RKO (cell line): ENCODE measurements around the gene GMEB2.
"Not testable (repeated sequence)": the region's sequence is repeated elsewhere in the genome, so short reads cannot be mapped to it uniquely, and the experiment has no call there.

Experiments
- DNase-seq: peaks from one replicate; pipeline ENCODE4 v3.0.0-alpha.2; 2016; ENCODE audit warnings: low spot score

The GMEB2 gene

DNA sequence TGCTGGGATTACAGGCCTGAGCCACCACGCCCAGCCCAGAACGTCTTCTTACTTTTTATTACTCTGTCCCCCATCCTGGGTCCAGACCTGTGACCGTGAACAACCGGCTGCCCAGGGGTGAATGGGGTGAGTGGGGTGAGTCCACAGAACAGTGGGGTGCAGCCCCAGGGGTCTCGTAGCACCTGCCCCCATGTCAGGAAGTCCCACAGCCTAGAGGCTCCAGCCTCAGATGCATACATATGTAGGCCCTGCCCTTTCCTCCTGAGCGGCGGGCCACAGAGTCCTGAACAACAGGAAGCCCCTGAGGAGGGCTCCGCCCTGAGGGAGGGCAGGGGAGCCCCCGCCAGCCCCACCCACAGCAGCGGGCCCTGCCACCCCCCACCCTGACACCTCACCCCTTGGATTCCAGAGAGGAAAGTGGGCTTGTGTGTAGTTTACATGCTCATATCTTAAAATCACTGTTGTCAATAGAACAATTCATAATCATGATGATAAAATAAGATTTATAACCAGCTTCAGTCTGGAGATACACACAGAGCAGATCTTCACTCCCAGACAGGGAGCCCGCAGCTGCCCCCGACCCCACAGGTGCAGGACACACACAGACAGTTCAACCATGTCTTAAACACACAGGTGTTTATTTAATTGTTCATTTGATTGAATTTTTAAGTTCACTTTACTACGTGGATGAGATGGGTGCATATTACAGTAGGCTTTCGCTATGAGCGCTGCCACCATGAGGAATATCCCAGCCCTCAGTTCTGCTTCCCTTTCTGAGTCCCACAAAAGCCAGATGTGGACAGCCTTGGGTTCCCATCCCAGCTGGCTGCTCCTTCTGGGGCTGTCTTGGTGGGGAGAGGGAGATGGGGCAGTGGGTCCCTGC is 12.4 kb upstream of the GMEB2 start:
- no peak for DNase-seq

DNA sequence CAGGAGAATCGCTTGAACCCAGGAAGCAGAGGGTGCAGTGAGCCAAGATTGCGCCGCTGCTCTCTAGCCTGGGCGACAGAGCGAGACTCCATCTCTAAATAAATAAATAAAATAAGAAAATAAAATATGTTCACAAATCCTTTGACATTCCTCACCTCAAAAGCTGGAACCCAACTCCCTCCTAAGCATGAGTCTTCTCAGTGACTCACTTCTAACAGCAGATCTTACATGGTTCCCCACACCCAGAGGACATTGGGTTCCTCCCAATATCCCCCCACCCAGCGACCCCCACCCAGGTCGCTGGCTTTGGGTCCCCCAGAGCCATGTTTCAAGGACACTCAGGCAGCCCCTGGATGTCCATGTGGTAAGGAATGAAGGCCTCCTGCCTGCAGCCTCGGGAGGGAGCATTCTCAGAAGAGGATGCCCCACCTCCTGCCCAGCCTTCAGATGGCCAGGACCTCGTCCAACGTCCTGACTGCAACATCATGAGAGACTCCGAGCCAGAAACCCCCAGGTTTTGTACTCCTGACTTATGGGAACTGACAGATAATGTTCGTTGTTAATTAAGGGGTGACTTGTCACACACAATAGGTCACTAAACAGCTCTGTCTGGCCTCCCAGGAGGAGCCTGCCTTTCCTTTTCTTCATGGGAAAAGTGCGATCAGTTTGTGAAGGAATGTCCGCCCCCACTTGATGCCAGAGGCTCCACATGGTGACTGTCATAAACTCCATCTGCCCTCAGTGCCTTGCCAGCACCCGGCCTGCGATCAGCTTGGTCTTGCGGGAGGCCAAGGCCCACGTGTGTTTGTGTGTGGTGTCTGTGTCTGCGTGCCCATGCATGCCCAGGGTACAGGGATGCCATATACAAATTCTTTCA is 10.1 kb upstream of the GMEB2 start:
- no peak for DNase-seq

DNA sequence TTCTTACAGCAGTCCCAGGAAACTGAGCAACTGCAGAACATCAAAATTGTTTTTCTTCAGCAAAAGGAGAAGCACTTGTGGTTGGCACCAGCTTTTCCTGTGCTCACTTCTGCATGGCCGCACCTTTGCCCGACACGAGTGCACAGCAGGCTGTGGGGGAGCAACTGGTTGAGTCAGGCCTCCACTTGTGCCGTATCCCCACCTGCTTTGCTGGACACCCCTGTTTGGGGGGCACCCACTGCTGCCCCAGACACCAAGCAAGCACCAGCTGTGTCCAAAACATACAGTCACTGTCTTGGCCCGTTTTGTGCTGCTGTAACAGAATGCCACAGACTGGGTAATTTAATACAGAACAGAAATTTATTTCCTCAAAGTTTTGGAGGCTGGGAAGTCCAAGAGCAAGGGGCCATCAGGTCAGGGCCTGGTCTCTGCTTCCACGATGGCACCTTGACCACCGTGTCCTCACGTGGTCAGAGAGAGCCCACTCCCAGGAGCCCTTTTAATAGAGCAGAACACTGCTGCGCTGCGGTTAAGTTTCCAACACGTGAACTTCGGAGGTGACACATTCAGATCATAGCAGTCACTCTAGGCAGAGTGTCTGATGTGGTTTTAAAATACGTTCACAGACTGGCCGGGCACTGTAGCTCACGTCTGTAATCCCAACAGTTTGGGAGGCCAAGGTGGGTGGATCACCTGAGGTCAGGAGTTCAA is 8.7 kb upstream of the GMEB2 start:
- no peak for DNase-seq

DNA sequence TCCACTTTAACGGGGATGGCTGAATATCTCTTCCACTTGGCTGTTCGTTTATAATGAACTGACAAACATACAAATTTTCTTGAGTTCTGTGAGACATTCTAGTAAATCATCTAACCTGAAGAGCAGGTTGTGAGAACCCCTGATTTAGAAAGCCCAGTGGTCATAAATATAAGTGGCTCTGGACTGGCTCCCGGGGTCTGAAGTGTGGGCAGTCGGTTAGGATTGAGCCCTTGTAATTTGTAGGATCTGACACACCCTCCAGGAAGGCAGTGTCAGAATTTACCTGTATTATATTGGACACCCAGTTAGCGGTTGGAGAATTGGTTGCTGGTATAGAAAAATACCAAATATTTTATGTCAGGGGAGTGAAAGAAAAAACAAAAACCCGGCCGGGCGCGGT is 6.8 kb upstream of the GMEB2 start:
- no peak for DNase-seq

DNA sequence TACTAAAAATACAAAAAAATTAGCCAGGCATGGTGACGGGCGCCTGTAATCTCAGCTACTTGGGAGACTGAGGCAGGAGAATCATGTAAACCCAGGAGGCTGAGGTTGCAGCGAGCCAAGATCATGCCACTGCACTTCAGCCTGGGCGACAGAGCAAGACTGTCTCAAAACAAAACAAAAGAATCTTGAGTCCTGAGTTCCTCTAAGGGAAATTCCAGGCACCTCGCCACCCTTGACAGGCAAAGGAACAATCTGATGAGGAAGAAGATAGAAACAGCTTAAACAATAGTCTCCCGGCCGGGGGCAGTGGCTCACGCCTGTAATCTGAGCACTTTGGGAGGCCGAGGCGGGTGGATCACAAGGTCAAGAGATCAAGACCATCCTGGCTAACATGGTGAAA is 4.5 kb upstream of the GMEB2 start:
- DNase-seq, result not testable (repeated sequence)

DNA sequence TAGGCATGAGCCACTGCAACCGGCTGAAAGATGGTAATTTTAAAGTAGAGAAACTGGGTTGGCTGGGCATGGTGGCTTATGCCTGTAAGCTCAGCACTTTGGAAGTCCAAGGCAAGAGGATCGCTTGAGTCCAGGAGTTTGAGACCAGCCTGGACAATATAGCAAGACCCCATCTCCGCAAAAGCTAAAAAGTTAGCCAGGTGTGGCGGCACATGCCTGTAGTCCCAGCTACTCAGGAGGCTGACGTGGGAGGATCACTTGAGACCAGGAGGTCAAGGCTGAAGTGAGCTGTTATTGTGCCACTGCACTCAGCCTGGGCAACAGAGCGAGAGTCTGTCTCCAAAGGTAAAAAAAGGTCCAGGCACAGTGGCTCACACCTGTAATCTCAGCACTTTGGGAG is 4.1 kb upstream of the GMEB2 start:
- DNase-seq, result not testable (repeated sequence)

DNA sequence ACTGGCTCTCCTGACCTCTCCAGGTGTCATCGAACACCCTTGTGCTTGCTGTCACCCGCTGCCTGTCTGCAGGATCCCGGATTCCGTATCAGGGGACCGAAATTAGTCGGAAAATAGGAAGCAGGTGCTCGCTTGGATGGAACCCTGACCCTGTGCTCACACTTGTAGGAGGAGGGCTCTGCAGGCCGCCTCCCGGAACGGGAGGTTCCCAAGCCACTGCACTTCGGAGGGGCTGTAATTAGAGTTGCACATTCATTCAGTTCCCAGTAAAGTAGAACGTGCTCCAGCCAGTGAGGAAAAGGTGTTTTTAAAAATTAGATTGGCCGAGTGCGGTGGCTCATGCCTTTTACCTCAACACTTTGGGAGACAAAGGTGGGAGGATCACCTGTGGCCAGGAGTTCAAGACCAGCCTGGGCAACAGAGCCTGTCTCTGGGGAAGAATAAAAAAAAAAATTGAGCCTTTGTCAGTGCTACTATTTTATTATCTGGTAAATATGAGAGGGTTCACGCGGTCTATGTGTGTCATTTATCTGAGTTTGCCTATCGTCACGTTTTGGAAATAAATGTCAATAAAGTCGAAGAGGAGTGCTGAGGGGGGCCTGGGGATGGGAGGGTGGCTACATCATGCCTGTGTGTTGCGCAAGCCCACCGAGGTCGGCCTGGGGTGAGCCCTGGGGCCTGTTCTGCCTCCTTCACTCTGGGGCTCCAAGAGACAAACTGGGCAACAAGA is 1.5 kb upstream of the GMEB2 start:
- peak; percentile 93 for DNase-seq

DNA sequence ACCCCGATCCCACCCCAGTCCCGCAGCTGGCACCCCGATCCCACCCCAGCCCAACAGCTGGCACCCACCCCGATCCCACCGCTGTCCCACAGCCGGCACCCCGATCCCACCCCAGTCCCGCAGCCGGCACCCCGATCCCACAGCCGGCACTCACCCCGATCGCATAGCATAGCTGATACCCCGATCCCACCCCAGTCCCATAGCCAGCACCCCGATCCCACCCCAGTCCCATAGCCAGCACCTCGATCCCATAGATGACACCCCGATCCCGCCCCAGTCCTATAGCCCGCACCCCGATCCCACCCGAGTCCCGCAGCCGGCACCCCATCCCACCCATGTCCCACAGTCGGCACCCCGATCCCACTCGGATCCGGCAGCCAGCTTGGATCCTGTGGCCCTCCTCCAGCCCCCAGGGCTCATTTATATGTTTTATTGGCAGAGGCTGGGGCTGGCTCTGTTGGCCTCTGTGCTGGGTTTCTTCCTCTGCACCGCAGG is 897 bp upstream of the GMEB2 start:
- DNase-seq, result no peak

DNA sequence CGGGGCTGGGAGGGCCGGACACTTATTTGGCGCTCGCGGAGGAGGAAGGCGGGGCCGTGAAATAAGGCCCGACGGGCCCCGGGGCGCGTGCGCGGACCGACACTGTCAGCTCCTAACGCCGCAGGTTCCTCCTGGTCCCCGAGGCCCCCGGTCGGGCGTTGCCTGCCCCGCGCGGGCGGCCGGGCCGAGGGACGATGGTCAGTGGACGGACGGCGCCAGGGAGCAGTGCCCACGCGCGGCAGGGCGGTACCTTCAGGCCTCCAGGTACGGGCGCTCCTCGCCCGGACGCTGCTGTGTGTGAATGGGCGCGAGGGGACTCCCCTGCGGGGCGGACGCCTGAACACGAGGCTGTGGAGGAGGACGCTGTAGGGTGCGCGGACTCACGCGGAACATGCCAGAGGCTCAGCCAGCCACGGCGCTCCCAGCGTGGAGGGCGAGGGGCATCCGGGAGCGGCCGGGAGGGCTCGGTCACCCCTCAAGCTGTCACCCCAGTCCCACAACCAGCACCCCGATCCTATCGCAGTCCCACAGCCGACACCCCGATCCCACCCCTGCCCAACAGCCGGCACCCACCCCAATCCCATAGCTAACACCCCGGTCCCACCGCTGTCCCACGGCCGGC is 339 bp upstream of the GMEB2 start:
- DNase-seq, result peak; percentile 97

DNA sequence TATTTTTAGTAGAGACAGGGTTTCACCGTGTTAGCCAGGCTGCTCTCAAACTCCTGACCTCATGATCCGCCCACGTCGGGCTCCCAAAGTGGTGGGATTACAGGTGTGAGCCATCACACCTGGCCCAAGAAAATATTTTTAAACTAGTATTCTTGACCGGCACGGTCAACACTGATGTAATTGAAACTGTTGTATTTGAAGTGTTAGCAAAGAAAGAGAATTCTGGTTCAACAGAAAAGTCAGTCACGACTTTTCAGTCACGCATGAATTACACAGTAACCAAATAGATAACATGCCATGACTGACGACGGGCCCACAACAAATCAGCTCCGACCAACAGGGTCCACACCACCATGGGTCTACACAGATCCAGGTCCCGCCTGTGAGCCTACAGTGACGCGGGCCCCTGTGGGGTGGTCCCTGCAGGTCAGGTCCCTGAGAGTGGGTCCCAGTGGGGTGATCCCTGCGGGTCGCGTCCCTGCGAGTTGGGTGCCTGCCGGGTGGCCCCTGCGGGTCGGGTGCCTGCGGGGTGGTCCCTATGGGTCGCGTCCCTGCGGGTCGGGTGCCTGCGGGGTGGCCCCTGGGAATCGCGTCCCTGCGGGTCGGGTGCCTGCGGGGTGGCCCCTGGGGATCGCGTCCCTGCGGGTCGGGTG is 1.0 kb downstream of the GMEB2 start:
- peak; percentile 37 for DNase-seq

DNA sequence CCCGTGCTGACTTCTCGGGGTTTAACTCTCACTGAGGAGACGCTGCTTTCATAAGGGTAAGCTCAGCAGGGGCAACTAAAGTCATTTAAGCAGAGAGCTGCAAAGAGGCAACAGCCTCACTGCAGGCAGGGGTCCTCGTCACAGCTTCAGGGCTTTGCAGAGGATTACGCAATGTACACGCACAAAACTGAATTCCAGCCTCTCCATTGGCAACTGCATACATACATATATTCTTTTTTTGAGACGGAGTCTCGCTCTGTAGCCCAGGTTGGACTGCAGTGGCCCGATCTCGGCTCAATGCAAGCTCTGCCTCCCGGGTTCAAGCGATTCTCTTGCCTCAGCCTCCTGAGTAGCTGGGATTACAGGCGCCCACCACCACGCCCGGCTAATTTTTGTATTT is 2.4 kb downstream of the GMEB2 start:
- no peak for DNase-seq

DNA sequence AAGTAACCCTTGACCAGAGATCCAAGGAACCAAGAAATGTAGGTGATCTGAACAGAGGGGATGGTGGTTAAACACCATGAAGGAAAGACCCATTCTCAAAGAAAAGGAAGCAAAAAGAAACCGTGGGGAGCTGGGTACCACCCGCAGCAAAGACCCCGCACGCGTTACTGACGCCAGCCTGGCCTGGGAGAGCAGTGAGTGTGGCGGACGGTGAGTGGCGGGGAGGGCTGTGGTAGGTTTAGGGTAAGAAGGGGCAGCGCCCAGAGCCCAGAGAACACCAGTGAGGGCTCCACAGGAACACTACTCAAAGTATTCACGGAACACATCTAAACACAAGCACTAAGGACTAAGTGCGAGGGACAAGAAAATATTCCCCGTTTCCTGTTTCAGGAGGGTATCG is 4.2 kb downstream of the GMEB2 start:
- no peak for DNase-seq

DNA sequence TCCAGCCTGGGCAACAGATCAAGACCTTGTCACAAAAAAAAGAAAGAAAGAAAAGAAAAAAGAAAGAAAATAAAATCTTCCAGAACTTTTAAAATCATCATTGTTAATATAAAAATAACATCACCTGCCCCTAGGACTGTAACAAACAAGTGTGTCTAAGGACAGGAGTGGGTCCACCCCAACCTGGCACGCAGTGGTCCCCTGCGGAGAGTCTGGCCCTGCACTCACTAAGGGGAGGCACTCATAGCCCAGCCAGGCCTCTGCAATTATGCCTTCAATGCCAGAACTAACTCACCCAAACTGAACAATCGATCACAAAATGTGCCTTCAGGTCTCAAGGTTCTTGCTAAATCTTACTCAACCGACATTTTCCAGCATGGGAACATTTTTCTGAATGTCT is 4.8 kb downstream of the GMEB2 start:
- no peak for DNase-seq

DNA sequence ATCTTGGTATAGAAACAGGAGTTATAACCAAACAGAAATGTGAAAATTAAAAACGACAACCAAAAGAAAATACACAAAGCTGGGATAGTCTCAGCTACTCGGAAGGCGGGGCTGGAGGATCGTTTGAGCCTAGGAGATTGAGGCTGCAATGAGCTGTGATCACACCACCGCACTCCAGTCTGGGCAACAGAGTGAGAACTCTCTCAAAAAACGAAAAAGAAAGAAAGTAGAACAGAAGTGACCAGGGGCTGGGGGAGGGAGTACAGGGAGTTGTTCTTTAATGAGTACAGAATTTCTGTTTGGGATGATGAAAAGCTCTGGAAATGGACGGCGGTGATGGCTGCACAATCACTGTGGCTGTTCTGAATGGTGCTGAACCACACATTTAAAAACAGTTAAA is 5.9 kb downstream of the GMEB2 start:
- DNase-seq, result no peak

DNA sequence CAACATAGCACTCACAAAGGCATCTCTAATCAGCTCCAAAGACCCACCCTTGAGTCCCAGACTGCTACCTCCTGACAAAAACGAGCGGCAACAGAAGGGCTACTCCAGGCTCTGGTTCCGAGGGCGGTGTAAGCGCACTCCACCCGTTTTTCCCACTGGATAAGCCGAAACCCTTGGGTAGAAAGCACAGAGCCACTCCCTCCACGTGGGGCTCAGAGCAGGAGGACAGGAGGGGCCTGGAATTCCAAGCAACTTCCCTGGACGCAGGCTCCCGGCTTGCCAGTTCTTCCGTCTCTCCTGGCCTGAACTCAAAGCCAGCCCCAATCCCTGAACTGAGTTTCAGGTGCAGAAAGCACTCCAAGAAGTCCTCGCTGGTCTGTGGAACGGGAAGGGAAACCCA is 7.4 kb downstream of the GMEB2 start:
- no peak for DNase-seq

DNA sequence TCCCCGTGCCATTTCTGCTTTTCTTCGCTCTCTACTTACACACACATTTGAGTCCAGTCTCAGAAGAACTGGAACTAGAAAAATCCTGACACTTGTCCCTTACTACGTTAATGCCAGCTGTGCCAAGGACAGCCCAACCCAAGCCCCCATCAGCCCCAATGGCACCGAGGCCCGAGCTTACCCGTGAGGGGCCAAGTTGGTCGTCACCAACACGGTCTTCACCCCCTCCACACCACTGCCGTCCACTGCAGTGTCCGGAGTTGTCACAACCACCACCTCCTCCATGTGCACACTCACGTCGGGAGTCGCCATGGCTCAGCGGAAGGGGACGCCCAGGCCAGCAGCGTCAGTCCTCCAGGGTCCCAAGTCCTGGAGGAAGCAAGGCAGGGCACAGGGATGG is 7.8 kb downstream of the GMEB2 start:
- no peak for DNase-seq

DNA sequence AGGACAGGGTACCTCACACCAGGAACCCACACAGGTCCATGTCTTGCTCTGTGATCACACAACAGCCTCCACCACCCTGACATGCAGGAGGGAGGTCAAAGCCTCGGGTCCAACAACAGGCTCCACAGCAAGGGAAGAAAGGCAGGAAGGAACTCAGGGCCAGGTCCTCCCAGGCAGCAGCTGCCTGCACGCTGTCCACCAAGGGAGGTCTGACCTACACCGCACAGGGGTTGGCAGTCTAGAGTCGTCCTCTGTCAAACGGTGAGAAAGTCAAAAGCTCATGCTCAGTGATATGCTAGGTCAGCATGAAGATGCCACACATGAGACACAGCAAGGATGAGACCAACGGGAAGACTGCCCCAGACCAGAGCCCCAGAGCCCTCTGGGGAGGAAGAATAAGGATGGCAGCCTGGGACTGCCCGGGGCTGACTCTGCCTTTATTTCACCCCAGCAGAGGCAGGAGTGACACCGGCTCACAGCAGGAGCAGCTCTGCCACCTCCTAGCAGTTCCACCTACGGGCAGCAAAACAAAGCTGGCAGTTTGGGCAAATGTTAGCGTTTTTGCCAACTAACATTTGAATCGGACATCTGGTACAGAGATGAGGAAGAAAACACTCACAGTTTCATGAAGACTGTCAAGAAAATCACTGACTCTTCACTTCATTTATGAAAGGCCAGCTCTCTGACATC is 8.5 kb downstream of the GMEB2 start:
- DNase-seq, result no peak

DNA sequence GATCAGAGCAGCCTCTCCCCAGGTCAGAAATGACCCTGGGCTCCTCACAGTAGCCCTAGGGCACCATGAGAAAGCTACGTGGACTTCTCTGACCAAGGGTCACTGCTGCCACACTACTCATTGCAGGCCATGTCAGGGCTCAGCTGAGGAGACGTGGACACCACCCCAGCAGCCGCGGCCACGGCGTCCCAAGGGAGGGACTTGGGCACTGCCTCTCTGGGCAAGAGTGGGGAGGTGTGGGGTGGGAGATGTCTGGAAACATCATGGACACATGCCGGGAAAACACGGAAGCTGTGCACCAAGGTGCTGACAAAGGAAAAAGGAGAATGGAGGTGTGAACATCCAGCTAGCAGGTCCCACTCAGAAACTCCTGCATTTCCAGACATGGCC is 9.0 kb downstream of the GMEB2 start:
- DNase-seq, result no peak

DNA sequence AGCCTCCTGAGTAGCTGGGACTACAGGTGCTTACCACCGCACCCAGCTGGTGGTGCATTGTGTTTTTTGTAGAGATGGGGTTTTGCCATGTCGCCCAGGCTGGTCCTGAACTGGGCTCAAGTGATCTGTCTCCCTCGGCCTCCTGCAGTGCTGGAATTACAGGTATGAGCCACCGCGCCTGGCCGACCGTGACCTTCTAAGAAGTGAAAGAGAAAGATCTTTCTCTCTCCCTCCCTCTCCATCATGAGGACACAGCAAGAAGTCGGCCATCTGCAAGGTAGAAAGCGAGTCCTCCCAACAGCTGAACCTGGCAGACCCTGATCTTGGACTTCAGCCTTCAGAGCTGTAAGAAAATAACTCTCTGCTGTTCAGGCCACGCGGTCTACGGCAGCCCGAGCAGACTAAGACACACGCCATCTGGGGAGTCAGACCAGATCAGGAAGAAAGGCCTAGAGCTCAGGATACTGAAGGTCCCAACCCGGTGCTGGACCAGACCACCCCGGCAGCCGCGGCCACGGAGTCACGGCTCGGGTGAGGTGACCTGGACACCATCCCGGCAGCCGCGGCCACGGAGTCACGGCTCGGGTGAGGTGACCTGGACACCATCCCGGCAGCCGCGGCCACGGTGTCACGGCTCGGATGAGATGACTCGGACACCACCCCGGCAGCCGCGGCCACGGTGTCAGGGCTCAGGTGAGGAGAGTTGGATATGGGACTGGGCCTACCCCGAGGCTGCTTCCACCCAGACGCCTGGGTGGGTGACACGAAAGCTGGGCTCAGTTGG is 9.6 kb downstream of the GMEB2 start:
- no peak for DNase-seq
